VCaP (cell line): Measurements from ENCODE around the gene OR8B4.

Experiments
- H3K27ac ChIP-seq: fragments of 450-650 bp; 2 replicates; pipeline ENCODE4 v1.5.1; 2017
- TF ChIP-seq, protein P1 (sequence below): fragments of 450-650 bp; conservative IDR thresholded peaks from 2 replicates; pipeline ENCODE4 v1.5.1; 2017; ENCODE audit warnings: mild to moderate bottlenecking, moderate library complexity

OR8B4 gene

DNA sequence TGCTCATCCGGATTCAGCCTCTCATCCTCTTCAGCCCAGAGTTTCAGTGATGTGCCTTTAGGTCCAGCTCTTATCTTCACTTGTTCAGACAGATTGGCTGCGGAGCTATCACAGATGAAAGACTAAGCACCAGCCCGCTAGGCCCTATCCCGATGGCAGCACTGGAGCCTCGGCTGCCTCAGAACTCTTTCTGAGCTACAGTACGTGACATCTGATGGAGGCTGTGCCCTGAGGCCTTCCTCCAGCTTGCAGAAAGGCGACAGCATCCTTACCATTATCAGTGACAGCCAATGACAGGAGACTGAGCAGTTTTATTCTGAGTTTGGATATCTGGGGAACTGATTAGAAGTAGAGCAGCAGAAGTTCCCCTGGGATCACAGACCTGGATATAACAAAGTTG lies 16.8 kb upstream of the OR8B4 start:
- no peak overlapping the region for H3K27ac ChIP-seq
- TF ChIP-seq, protein P1, sequence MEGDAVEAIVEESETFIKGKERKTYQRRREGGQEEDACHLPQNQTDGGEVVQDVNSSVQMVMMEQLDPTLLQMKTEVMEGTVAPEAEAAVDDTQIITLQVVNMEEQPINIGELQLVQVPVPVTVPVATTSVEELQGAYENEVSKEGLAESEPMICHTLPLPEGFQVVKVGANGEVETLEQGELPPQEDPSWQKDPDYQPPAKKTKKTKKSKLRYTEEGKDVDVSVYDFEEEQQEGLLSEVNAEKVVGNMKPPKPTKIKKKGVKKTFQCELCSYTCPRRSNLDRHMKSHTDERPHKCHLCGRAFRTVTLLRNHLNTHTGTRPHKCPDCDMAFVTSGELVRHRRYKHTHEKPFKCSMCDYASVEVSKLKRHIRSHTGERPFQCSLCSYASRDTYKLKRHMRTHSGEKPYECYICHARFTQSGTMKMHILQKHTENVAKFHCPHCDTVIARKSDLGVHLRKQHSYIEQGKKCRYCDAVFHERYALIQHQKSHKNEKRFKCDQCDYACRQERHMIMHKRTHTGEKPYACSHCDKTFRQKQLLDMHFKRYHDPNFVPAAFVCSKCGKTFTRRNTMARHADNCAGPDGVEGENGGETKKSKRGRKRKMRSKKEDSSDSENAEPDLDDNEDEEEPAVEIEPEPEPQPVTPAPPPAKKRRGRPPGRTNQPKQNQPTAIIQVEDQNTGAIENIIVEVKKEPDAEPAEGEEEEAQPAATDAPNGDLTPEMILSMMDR: no peak

DNA sequence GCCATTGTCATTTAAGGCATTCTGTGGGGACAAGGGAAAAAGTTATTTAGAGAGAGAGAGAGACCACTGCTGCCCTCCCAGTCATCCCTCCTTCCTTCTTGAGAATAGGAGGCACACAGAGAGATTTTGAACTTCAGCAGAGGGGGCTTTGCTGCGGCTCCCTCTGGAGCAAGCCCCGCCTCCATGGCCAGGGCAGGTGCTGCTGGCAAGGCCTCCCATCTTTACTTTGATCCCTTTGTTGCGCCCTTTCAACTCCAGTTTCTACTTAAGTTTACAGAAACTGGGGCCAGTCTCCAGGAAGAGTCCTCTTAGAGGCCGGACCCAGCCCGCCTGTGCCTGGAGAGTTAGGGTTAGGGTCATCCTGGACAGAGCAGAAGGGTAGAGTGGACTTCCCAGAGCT lies 16.4 kb upstream of the OR8B4 start:
- no peak overlapping the region for H3K27ac ChIP-seq
- TF ChIP-seq, protein P1: no peak

DNA sequence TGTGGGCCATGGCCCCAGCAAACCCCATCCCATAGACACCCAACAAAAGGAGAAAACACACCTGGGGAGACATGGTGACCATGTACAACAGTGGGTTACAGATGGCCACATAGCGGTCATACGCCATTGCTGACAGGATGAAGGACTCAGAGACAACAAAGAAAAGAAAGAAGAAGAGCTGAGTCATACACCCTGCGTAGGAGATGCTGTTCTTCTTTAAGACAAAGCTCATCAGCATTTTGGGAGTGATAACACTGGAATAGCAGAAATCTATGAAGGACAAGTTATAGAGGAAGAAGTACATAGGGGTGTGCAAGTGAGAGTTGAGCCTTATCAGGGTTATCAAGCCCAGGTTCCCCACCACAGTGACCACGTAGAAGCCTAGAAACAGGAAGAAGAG lies 15.9 kb upstream of the OR8B4 start:
- TF ChIP-seq, protein P1: no peak
- H3K27ac ChIP-seq: no peak overlapping the region

DNA sequence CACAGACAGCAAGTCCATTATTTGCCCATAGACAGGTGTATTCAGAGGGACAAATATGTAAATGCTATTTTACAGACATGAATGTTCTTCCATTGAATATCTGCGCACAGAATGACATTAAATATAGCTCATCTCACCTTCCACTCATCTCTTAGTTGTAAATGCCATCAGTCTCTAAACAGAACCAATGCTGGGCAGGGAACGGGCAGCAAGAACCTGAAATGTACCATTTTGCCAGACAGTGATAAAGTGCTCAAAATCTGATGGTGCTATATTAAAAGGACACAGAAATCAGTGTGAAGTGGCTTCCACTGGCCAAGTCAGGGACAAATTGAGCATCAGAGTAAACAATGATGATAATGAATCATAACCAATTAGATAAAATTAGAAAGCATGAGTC lies 10.0 kb upstream of the OR8B4 start:
- H3K27ac ChIP-seq: no peak overlapping the region
- TF ChIP-seq, protein P1: no peak

DNA sequence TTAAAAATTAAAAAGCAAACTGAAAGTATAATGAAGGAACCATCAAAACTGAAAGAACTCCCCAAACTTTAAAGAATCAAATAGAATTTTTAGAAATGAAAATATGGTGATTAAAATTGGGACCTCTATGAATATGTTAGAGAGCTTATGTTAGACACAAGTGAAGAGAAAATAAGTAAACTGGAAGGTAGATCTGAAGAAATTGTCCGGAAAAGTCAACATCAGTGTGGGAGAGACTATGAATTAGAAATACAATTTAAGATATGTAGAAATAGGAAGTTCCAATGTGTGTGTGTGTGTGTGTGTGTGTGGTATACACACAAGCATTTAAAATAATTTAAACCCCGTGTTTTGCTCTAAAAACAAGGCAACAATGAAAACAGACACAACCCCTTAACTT lies 4.9 kb upstream of the OR8B4 start:
- H3K27ac ChIP-seq: no peak overlapping the region
- TF ChIP-seq, protein P1: no peak

DNA sequence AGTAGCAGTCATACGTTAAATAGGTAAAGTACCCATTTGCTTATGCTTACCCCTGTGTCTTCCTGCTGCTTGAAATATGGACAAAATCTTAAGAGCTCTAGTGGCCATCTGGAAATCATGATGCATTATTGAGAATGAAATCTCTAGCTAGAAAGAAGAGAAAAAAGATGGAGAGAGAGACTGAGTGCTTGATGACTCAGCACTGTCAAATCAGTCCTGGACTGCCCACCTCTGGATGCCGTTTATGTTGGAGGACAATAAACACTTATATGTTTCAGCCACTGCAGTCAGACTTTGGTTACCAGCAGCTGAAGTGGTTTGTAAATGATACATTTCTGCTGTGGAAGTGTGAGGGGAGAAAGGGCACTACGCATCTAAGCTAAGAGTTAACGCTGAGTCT lies 3.6 kb downstream of the OR8B4 start:
- H3K27ac ChIP-seq: no peak overlapping the region
- TF ChIP-seq, protein P1: no peak

DNA sequence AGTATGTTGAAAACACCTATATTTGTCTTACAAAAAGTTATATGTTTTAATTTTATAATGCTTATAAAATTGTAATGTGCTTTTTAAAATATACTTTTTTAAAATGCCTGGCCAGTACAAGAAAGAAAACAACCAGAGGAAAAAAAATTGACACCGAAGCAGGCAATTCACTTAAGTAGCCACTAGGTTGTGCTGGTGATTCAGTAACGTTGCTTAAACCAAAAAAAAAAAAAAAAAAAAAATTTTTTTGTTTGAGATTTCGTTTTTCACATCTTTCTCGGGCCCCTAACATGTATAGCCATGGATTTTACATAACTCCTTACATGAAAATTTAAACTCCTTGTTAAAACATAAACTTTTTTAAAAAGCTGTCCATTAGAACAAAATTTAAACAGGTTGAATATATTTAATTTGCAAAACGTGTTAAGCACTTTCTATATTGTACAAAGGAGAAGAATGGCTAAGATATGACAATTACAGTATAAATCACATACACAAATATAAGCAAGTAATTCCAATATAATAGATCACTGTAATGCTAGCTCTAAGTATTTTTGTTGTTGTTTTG lies 9.2 kb downstream of the OR8B4 start:
- TF ChIP-seq, protein P1: peak; percentile 83
- no peak overlapping the region for H3K27ac ChIP-seq
